MCF 10A (cell line): Measurements from ENCODE around the gene KCTD16. TPM values are rescaled to one million over a fixed set of nuclear protein-coding genes. Genes with fewer than 3 reads are reported as not detected.

Source experiments
- BruUV-seq: library from RNA; stranded (reverse); fragments of 400-500 nt; replicated peaks from 2 replicates; lab custom pipeline; 2021; lab: Mats Ljungman, UMichigan
- CTCF ChIA-PET: fragments of 300-600 bp; sonication (Branson Sonifier 250); formaldehyde crosslinking; extraction: SDS; loops from one replicate; lab custom pipeline; 2021; ENCODE audit warnings: antibody characterized with exemption, inconsistent platforms; lab: Yijun Ruan, JAX
- POLR2A ChIA-PET: fragments of 300-600, 350-650 bp; sonication (Branson Sonifier 250); formaldehyde crosslinking; extraction: SDS; loops from one replicate; lab custom pipeline; 2020; ENCODE audit warnings: antibody characterized with exemption, inconsistent platforms; lab: Yijun Ruan, JAX
- DNase-seq: peaks from one replicate; pipeline ENCODE4 v3.0.0-alpha.2; 2018; ENCODE audit not compliant: unreplicated experiment
- H3K27ac Mint-ChIP-seq: one replicate; pipeline ENCODE4 v1.8.0; 2022; ENCODE audit warnings: mild to moderate bottlenecking, low read depth, mixed read lengths; ENCODE audit not compliant: unreplicated experiment
- H3K27me3 Mint-ChIP-seq: one replicate; pipeline ENCODE4 v1.8.0; 2022; ENCODE audit warnings: mixed read lengths; ENCODE audit not compliant: insufficient read depth, unreplicated experiment
- H3K36me3 Mint-ChIP-seq: one replicate; pipeline ENCODE4 v1.8.0; 2022; ENCODE audit warnings: mild to moderate bottlenecking, moderate library complexity, mixed read lengths; ENCODE audit not compliant: insufficient read depth, unreplicated experiment
- H3K4me1 Mint-ChIP-seq: one replicate; pipeline ENCODE4 v1.8.0; 2022; ENCODE audit warnings: mixed read lengths; ENCODE audit not compliant: insufficient read depth, unreplicated experiment
- H3K4me3 Mint-ChIP-seq: one replicate; pipeline ENCODE4 v1.8.0; 2022; ENCODE audit warnings: mild to moderate bottlenecking, moderate library complexity, mixed read lengths; ENCODE audit not compliant: unreplicated experiment
- H3K9me3 Mint-ChIP-seq: one replicate; pipeline ENCODE4 v1.8.0; 2022; ENCODE audit warnings: mixed read lengths; ENCODE audit not compliant: unreplicated experiment
- CTCF ChIP-seq: fragments of 200-600 bp; IDR thresholded peaks from one replicate; pipeline ENCODE4 v1.8.0; 2022; ENCODE audit warnings: antibody characterized with exemption, mild to moderate bottlenecking; ENCODE audit not compliant: unreplicated experiment
- intact Hi-C: fragments of 100-400 bp; cut with micrococcal nuclease; formaldehyde crosslinking; loops from 2 replicates; pipeline ENCODE4 v1.14.1; 2022
- total RNA-seq: library from RNA; stranded (reverse); gene quantifications from 2 replicates; pipeline ENCODE4 v1.2.3, GENCODE V29; 2022

The KCTD16 gene
- total RNA-seq, 1 experiment from 2014 or later, result 0.16 TPM

- no peak for DNase-seq
- H3K4me3 Mint-ChIP-seq, result no peak overlapping the region
- no peaks in the 10 kb centered on the region for H3K27me3 Mint-ChIP-seq
- H3K36me3 Mint-ChIP-seq, result peaks cover 3% of the 10 kb centered on the region
- TF ChIP-seq CTCF, result no peak
- BruUV-seq, result no TSS peak
- ChIA-PET POLR2A (no interaction called here), CTCF (interaction anchor here (1.3 kb wide), 1 partner anchor 12 kb away, joined by 4 read pairs; no protein-coding TSS in a partner anchor)
- H3K4me1 Mint-ChIP-seq, result peaks cover 19% of the 10 kb centered on the region
- no peak overlapping the region for H3K27ac Mint-ChIP-seq
- H3K9me3 Mint-ChIP-seq, result no peaks in the 10 kb centered on the region
- intact Hi-C loops, result no loop called here
These were observed 3.1 kb downstream of the KCTD16 start for GRCh38 chr5:144173766-144174165.

GRCh38 chr5:144177548-144177947, 6.9 kb downstream of the KCTD16 start:
- no TSS peak for BruUV-seq
- no peak overlapping the region for H3K4me3 Mint-ChIP-seq

GRCh38 chr5:144179226-144179625, 8.6 kb downstream of the KCTD16 start:
- POLR2A ChIA-PET, result interaction anchor here (0.6 to 1.3 kb wide), 3 partner anchors 8 to 779 kb away, joined by 3 to 4 read pairs (median 4); partner anchors contain the start of genes KCTD16 and YIPF5
- intact Hi-C loops, result no loop called here
- no TSS peak for BruUV-seq
- Mint-ChIP-seq H3K27me3 (no peaks in the 10 kb centered on the region), H3K27ac (no peak overlapping the region), H3K9me3 (no peaks in the 10 kb centered on the region), H3K4me1 (no peaks in the 10 kb centered on the region), H3K36me3 (no peaks in the 10 kb centered on the region), H3K4me3 (no peak overlapping the region)
- TF ChIP-seq CTCF, result no peak
- DNase-seq, result no peak
- CTCF ChIA-PET, result interaction anchor here (0.6 kb wide), 1 partner anchor 736 kb away, joined by 3 read pairs; no protein-coding TSS in a partner anchor

More at GRCh38 chr5:144177548-144177947, 6.9 kb downstream of the KCTD16 start:
- CTCF ChIA-PET, result interaction anchor here (0.6 kb wide), 2 partner anchors 252 to 1580 kb away, joined by 3 read pairs; no protein-coding TSS in a partner anchor
- no peaks in the 10 kb centered on the region for H3K36me3 Mint-ChIP-seq
- H3K27me3 Mint-ChIP-seq, result no peaks in the 10 kb centered on the region
- intact Hi-C loops, result no loop called here
- no peaks in the 10 kb centered on the region for H3K4me1 Mint-ChIP-seq
- no peak for TF ChIP-seq CTCF
- DNase-seq, result no peak
- no peaks in the 10 kb centered on the region for H3K9me3 Mint-ChIP-seq
- no peak overlapping the region for H3K27ac Mint-ChIP-seq
- POLR2A ChIA-PET, result no interaction called here

- TF ChIP-seq CTCF, result peak; percentile 74
- no TSS peak for BruUV-seq
- Mint-ChIP-seq H3K4me3 (no peak overlapping the region), H3K36me3 (no peaks in the 10 kb centered on the region), H3K27ac (no peak overlapping the region), H3K4me1 (peaks cover 14% of the 10 kb centered on the region), H3K27me3 (no peaks in the 10 kb centered on the region), H3K9me3 (no peaks in the 10 kb centered on the region)
- ChIA-PET CTCF (interaction anchor here (0.7 to 1.8 kb wide), 6 partner anchors 10 to 1615 kb away, joined by 3 to 12 read pairs (median 4); no protein-coding TSS in a partner anchor), POLR2A (interaction anchor here (1.2 kb wide), 1 partner anchor 13 kb away, joined by 6 read pairs; the partner anchor contains the start of genes KCTD16 and YIPF5)
- intact Hi-C loops, result loop anchor here (1.0 to 10.0 kb wide), 6 partner anchors 216 to 1466 kb away; no protein-coding TSS in a partner anchor
- peak; percentile 64 for DNase-seq
These were observed 12.7 kb downstream of the KCTD16 start for GRCh38 chr5:144183254-144183889.
